C4-2B (cell line): ENCODE measurements around the gene DLX2.

ENCODE experiments used
- ZFX ChIP-seq: fragments of 450-650 bp; IDR thresholded peaks from 2 replicates; pipeline ENCODE4 v1.6.1; 2017
- TF ChIP-seq, protein P1 (sequence below): fragments of 450-650 bp; conservative IDR thresholded peaks from 2 replicates; pipeline ENCODE4 v1.5.1; 2017; ENCODE audit warnings: mild to moderate bottlenecking

GRCh38 chr2:172098287-172098649 lies 4.4 kb downstream of the DLX2 start:
- TF ChIP-seq, protein P1, sequence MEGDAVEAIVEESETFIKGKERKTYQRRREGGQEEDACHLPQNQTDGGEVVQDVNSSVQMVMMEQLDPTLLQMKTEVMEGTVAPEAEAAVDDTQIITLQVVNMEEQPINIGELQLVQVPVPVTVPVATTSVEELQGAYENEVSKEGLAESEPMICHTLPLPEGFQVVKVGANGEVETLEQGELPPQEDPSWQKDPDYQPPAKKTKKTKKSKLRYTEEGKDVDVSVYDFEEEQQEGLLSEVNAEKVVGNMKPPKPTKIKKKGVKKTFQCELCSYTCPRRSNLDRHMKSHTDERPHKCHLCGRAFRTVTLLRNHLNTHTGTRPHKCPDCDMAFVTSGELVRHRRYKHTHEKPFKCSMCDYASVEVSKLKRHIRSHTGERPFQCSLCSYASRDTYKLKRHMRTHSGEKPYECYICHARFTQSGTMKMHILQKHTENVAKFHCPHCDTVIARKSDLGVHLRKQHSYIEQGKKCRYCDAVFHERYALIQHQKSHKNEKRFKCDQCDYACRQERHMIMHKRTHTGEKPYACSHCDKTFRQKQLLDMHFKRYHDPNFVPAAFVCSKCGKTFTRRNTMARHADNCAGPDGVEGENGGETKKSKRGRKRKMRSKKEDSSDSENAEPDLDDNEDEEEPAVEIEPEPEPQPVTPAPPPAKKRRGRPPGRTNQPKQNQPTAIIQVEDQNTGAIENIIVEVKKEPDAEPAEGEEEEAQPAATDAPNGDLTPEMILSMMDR = no peak
- no peak for TF ChIP-seq ZFX
